A172 (cell line): ENCODE results near the gene LRIT1. TPM values are rescaled to one million over a fixed set of nuclear protein-coding genes. Genes with fewer than 3 reads are reported as not detected.

Source experiments
- DNase-seq: peaks from one replicate; pipeline ENCODE4 v3.0.0-alpha.2; 2015; ENCODE audit warnings: low spot score
- total RNA-seq: library from RNA; depleted of rRNA; stranded (reverse); fragments of >200 nt; shearing (Covaris generic); gene quantifications from 2 replicates; pipeline ENCODE4 v1.2.3, GENCODE V29; 2014; rRNA removed

The LRIT1 gene
- total RNA-seq, 1 experiment from 2014 or later: not detected

- DNase-seq: no peak
Observed at GRCh38 chr10:84193846-84194423, 47.4 kb downstream of the LRIT1 start.

DNA sequence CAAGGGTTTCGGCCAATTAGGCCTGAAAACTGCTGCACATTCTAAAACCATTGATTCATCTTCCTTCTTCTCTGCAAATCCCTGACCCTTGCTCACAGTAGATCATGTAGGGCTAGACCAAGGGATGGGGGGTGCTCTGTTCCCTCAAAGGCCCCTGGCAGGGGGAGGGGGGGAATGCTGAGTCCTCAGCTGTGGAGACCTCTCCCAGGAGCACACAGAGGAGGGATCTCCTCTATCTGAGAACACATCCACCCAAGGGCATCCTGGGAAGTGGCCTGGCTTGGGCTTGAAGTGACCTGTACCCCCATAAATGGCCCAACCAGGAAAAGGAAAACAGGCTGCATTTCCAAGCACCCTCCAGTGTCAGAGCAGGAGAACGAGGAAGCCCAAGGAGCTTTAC, 48.0 kb downstream of the LRIT1 start:
- no peak for DNase-seq

DNA sequence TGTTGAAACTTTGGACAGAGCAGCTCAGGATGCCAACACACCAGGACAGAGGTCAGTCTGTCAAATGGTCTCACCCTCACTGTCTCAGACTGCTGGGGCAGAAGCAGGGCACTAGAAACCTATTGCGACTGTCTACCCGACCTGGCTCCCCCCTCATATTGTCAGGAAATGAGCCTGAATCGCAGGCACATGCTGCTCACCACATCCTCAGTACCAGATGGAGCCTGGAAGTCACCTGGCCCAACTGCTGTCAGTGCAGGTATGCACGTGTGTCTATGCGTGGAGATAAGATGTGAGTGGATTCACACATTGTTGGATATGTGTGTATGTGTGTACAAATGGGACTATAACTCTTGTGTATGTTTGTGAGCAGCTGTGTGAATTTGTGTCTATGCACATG, 50.2 kb downstream of the LRIT1 start:
- no peak for DNase-seq

GRCh38 chr10:84190621-84191020, 50.7 kb downstream of the LRIT1 start:
- no peak for DNase-seq

GRCh38 chr10:84188815-84189214, 52.5 kb downstream of the LRIT1 start:
- DNase-seq: no peak

DNA sequence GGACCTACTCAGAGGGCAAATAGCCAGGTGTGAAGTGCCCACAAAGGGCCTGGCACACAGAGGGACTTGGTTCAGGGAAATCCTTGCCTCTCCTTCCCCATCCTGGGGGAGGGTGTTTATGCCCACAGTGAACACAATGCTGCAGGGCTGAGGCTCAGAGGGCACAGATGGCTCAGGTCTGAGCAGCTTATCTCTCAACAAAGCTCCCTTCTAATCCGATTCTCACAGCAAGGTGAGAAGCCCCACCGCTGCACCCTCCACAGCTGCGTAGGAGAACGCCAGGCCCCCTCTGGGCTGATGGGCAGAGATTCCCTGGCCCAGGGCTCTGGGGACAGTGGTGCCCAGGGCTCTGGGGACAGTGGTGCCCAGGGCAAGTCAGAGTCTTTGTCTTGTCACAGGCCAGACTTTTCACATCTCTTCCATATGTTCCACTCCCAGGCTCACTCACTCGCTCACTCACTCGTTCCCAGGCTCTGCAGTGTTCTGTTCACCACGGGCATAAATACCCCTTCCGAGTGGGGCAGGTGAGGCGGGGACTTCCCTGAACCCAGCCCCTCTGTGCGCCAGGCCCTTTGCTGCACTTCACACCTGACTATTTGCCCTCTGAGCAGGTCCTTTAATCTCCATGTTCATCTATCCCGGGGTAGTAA, 55.7 kb downstream of the LRIT1 start:
- no peak for DNase-seq

DNA sequence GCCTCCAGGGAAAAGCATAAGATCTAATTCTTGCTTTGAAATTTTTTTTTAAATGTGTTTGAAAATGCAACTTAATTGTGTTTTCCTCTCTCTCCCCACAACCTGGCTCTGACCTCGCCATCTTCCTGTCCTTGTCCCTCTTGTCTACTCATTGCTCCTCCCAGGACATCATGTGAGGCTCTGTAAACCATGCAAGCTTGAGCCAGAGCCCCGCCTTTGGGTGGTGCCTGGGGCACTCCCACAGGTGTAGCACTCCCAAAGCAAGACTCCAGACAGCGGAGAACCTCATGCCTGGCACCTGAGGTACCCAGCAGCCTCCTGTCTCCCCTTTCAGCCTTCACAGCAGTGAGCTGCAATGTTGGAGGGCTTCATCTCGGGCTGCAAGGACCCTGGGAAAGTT, 56.8 kb downstream of the LRIT1 start:
- no peak for DNase-seq

DNA sequence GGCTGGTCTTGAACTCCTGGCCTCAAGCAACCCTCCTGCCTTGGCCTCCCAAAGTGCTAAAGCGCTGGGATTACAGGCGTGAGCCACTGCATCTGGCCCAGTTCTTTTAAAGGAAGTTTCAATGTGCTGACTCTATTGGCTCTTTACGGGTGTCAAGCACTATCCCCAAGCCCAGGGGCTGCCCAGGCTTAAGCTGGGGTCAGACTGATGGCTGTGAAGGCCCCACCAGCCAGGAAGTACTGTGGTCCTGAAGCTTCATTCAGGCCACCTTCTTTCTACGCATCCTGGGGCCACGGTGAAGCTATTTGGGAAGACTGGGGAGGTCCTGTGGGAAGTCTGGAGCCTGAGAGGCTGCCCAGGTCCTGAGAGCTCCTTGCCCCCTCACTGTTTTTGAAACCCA, 59.7 kb downstream of the LRIT1 start:
- DNase-seq: no peak

Other genes with a start within 250 kb of the LRIT1 start
- 364 and 445 TPM in 2 replicates for gene GHITM, start 102.0 kb downstream of the LRIT1 start, total RNA-seq
- gene GPR15LG, start 67.7 kb downstream of the LRIT1 start, total RNA-seq: not detected in 2 replicates
- gene CDHR1, start 47.0 kb downstream of the LRIT1 start, total RNA-seq: not detected in 2 replicates
- not detected in 2 replicates for gene LRIT2, start 16.0 kb downstream of the LRIT1 start, total RNA-seq
- not detected in 2 replicates for gene RGR, start 3.5 kb upstream of the LRIT1 start, total RNA-seq
- 39.9 and 40.7 TPM in 2 replicates for gene CCSER2, start 87.0 kb upstream of the LRIT1 start, total RNA-seq